H1 (cell line): ENCODE data around the gene DAG1. TPM values are rescaled to one million over a fixed set of nuclear protein-coding genes. Genes with fewer than 3 reads are reported as not detected.

Experiments used
- ASH2L ChIP-seq: fragments of 200-600, 300-600 bp; sonication (generic); IDR thresholded peaks from one replicate; pipeline ENCODE4 v1.7.1; 2017; ENCODE audit warnings: low read length
- CHD1 ChIP-seq: IDR thresholded peaks from 2 replicates; pipeline ENCODE4 v1.6.1; 2012; ENCODE audit warnings: low read depth, low read length, improper control_type of control experiment
- CHD7 ChIP-seq: fragments of 300-600 bp; sonication (generic); IDR thresholded peaks from 2 replicates; pipeline ENCODE4 v1.7.1; 2012; ENCODE audit warnings: low read length, moderate library complexity, mild to moderate bottlenecking, inconsistent platforms; ENCODE audit not compliant: insufficient replicate concordance
- EGR1 ChIP-seq: IDR thresholded peaks from 2 replicates; pipeline ENCODE4 v1.6.1; 2011; ENCODE audit warnings: low read depth, low read length, borderline replicate concordance
- KDM4A ChIP-seq: IDR thresholded peaks from one replicate; pipeline ENCODE4 v1.7.1; 2012; ENCODE audit warnings: low read depth, mild to moderate bottlenecking, moderate library complexity, low read length, inconsistent platforms; ENCODE audit not compliant: severe bottlenecking
- MAFK ChIP-seq: IDR thresholded peaks from 2 replicates; pipeline ENCODE4 v1.6.1; 2012; ENCODE audit warnings: low read depth, mild to moderate bottlenecking, improper control_type of control experiment, low read length
- NANOG ChIP-seq: IDR thresholded peaks from 2 replicates; pipeline ENCODE4 v1.6.1; 2011; ENCODE audit warnings: low read length, low read depth, mild to moderate bottlenecking, inconsistent platforms; ENCODE audit not compliant: insufficient read depth, poor library complexity, severe bottlenecking
- RNF2 ChIP-seq: fragments of 200-900, 300-1000 bp; sonication (generic); IDR thresholded peaks from 2 replicates; pipeline ENCODE4 v1.7.1; 2016; ENCODE audit warnings: borderline replicate concordance, low read depth, mild to moderate bottlenecking, antibody characterized with exemption, low read length; ENCODE audit not compliant: poor library complexity, severe bottlenecking; ENCODE audit errors: missing control alignments
- SP4 ChIP-seq: IDR thresholded peaks from 2 replicates; pipeline ENCODE4 v1.6.1; 2012; ENCODE audit warnings: low read length, inconsistent platforms
- TAF7 ChIP-seq: optimal IDR thresholded peaks from 2 replicates; pipeline ENCODE3; 2011; ENCODE audit warnings: low read depth, mild to moderate bottlenecking, inconsistent platforms, low read length, moderate library complexity, borderline replicate concordance
- TBP ChIP-seq: IDR thresholded peaks from 2 replicates; pipeline ENCODE4 v1.6.1; 2011; ENCODE audit warnings: low read depth, low read length, improper control_type of control experiment
- polyA plus RNA-seq, 7 experiments: library from polyadenylated mRNA; depleted of rRNA in 3 of 7; stranded (reverse) in 5 of 7; unstranded in 2 of 7; fragments of >200 nt in 5 of 7; fragments of 200-250 nt in 2 of 7; gene quantifications; 1 replicate in 5 of 7; 2 replicates in 1 of 7; 4 replicates in 1 of 7; pipeline versions ENCODE4 v1.2.1 to v1.2.3, GENCODE V29; 2011 to 2013; ENCODE audit warnings: missing spikeins in 2 of 7, mixed read lengths in 2 of 7
- total RNA-seq: library from RNA; stranded (reverse); fragmentation: NEBNext Ultra II Directional; extraction: Animal tissue kit (Norgen Biotek cat#: 25700); gene quantifications from 2 replicates; pipeline ENCODE4 v1.2.1, GENCODE V29; 2021

Gene DAG1
- total and polyA plus RNA-seq, 2 of the 8 experiments (the other 6 are each of a cell fraction or from before 2014, with no cell fraction given): 97.5 to 138 TPM

GRCh38 chr3:49434731-49435130, 35.3 kb upstream of the DAG1 start (continued):
- TF ChIP-seq CHD7 (no peak), ASH2L (no peak), NANOG (no peak), RNF2 (no peak), TBP (no peak), CHD1 (no peak), SP4 (no peak), TAF7 (no peak), KDM4A (no peak), MAFK (no peak), EGR1 (no peak)
